Peyer's patch (tissue), 4 donors: Measurements from ENCODE around the gene FEZF2.

Experiments
- CTCF ChIP-seq, 6 experiments: fragments of 450-650 bp in 4 of 6; fragments of 200-600 bp in 2 of 6; sonication (generic) in 1 of 6; IDR thresholded peaks; one replicate each; pipeline ENCODE4 v1.5.1; 2017 to 2019; ENCODE audit warnings: antibody characterized with exemption in 6 of 6, mild to moderate bottlenecking in 3 of 6, moderate library complexity in 1 of 6
- POLR2A ChIP-seq, 2 donors: fragments of 450-650 bp; IDR thresholded peaks; one replicate each; pipeline ENCODE4 v1.5.1; 2017; ENCODE audit warnings: antibody characterized with exemption in 2 of 2, mild to moderate bottlenecking in 2 of 2, moderate library complexity in 2 of 2

- TF ChIP-seq POLR2A (IDR thresholded peaks at IDR 0.05) (no peak), CTCF (IDR thresholded peaks at IDR 0.05) (no peak)
Measured at GRCh38 chr3:62403765-62404164, 30.4 kb upstream of the FEZF2 start.
